ENCODE results near the gene CEACAM6. TPM values are rescaled to one million over a fixed set of nuclear protein-coding genes. Genes with fewer than 3 reads are reported as not detected.

The CEACAM6 gene
- total and polyA plus RNA-seq, 2 experiments from 2014 or later, result not detected

DNA sequence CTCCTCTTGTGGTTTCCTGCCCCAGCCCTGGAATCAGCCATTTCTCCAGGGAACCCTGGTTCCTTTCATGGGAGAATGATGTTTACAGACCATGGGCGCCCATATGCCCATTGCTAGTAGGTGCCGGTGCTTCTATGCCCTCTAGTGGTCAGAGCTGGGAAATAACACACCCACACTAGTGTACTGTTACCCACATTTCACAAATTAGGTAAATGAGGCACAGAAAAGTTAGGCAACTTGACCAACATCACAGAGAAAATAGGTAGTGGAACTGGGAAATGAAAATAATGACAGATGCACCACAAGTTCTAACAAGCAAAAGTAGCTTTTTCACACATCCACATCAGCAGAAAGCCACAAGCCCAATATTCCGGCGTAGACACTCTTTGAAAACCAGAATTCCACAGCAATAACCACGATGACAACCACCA lies 39.7 kb downstream of the CEACAM6 start:
- Histone ChIP-seq H3K79me2 (replicated peaks; ENCODE audit: insufficient read depth) (no peaks in the 10 kb centered on the region), H3F3A (replicated peaks; ENCODE audit: low read depth) (no peaks in the 10 kb centered on the region), H3K36me3 (ENCODE audit: insufficient read depth) (no peaks in the 10 kb centered on the region), H4K20me1 (replicated peaks; ENCODE audit: insufficient read depth) (no peaks in the 10 kb centered on the region), H3K4me3 (no peak overlapping the region), H3K4me1 (ENCODE audit: insufficient read depth) (no peaks in the 10 kb centered on the region), H3K27me3 (ENCODE audit: insufficient read depth) (no peaks in the 10 kb centered on the region), H3K27ac (ENCODE audit: low read depth) (no peak overlapping the region), H2AFZ (no peak overlapping the region), H3K4me2 (no peak overlapping the region), H3K9me2 (ENCODE audit: insufficient read depth) (no peaks in the 10 kb centered on the region)
- DNase-seq (ENCODE audit: low spot score) (peak; percentile 87), ATAC-seq (peak; percentile 96)
- TF ChIP-seq ZNF114 (CRISPR knock-in tag; IDR thresholded peaks at IDR 0.05) (no peak), ZNF331 (CRISPR knock-in tag; IDR thresholded peaks at IDR 0.05; ENCODE audit: low read depth) (no peak)
- TF ChIP-seq, protein P1, sequence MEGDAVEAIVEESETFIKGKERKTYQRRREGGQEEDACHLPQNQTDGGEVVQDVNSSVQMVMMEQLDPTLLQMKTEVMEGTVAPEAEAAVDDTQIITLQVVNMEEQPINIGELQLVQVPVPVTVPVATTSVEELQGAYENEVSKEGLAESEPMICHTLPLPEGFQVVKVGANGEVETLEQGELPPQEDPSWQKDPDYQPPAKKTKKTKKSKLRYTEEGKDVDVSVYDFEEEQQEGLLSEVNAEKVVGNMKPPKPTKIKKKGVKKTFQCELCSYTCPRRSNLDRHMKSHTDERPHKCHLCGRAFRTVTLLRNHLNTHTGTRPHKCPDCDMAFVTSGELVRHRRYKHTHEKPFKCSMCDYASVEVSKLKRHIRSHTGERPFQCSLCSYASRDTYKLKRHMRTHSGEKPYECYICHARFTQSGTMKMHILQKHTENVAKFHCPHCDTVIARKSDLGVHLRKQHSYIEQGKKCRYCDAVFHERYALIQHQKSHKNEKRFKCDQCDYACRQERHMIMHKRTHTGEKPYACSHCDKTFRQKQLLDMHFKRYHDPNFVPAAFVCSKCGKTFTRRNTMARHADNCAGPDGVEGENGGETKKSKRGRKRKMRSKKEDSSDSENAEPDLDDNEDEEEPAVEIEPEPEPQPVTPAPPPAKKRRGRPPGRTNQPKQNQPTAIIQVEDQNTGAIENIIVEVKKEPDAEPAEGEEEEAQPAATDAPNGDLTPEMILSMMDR (conservative IDR thresholded peaks at IDR 0.05; ENCODE audit: low read depth in 2 of 2), result peak; percentile 79 to 87
- TF ChIP-seq, protein P2, sequence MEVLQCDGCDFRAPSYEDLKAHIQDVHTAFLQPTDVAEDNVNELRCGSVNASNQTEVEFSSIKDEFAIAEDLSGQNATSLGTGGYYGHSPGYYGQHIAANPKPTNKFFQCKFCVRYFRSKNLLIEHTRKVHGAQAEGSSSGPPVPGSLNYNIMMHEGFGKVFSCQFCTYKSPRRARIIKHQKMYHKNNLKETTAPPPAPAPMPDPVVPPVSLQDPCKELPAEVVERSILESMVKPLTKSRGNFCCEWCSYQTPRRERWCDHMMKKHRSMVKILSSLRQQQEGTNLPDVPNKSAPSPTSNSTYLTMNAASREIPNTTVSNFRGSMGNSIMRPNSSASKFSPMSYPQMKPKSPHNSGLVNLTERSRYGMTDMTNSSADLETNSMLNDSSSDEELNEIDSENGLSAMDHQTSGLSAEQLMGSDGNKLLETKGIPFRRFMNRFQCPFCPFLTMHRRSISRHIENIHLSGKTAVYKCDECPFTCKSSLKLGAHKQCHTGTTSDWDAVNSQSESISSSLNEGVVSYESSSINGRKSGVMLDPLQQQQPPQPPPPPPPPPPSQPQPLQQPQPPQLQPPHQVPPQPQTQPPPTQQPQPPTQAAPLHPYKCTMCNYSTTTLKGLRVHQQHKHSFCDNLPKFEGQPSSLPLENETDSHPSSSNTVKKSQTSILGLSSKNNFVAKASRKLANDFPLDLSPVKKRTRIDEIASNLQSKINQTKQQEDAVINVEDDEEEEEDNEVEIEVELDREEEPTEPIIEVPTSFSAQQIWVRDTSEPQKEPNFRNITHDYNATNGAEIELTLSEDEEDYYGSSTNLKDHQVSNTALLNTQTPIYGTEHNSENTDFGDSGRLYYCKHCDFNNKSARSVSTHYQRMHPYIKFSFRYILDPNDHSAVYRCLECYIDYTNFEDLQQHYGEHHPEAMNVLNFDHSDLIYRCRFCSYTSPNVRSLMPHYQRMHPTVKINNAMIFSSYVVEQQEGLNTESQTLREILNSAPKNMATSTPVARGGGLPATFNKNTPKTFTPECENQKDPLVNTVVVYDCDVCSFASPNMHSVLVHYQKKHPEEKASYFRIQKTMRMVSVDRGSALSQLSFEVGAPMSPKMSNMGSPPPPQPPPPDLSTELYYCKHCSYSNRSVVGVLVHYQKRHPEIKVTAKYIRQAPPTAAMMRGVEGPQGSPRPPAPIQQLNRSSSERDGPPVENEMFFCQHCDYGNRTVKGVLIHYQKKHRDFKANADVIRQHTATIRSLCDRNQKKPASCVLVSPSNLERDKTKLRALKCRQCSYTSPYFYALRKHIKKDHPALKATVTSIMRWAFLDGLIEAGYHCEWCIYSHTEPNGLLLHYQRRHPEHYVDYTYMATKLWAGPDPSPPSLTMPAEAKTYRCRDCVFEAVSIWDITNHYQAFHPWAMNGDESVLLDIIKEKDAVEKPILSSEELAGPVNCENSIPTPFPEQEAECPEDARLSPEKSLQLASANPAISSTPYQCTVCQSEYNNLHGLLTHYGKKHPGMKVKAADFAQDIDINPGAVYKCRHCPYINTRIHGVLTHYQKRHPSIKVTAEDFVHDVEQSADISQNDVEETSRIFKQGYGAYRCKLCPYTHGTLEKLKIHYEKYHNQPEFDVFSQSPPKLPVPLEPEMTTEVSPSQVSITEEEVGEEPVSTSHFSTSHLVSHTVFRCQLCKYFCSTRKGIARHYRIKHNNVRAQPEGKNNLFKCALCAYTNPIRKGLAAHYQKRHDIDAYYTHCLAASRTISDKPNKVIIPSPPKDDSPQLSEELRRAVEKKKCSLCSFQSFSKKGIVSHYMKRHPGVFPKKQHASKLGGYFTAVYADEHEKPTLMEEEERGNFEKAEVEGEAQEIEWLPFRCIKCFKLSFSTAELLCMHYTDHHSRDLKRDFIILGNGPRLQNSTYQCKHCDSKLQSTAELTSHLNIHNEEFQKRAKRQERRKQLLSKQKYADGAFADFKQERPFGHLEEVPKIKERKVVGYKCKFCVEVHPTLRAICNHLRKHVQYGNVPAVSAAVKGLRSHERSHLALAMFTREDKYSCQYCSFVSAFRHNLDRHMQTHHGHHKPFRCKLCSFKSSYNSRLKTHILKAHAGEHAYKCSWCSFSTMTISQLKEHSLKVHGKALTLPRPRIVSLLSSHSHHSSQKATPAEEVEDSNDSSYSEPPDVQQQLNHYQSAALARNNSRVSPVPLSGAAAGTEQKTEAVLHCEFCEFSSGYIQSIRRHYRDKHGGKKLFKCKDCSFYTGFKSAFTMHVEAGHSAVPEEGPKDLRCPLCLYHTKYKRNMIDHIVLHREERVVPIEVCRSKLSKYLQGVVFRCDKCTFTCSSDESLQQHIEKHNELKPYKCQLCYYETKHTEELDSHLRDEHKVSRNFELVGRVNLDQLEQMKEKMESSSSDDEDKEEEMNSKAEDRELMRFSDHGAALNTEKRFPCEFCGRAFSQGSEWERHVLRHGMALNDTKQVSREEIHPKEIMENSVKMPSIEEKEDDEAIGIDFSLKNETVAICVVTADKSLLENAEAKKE (CRISPR knock-in tag; IDR thresholded peaks at IDR 0.05), result no peak
- Mint-ChIP-seq H3K27me3 (ENCODE audit: insufficient read depth, low read depth, poor library complexity) (peaks cover 6% of the 10 kb centered on the region), H3K4me1 (peaks cover 4% of the 10 kb centered on the region; the same call in 1 of the 3 replicates), H3K4me3 (no peak overlapping the region), H3K27ac (no peak overlapping the region), H3K9me3 (no peaks in the 10 kb centered on the region), H3K36me3 (ENCODE audit: low read depth) (no peaks in the 10 kb centered on the region)

Measured in GM23338 (cell line).